ENCODE results near the gene DHRSX.
"Not testable (repeated sequence)": the region's sequence is repeated elsewhere in the genome, so short reads cannot be mapped to it uniquely, and the experiment has no call there.

GRCh38 chrX:2419418-2419817, 81.4 kb downstream of the DHRSX start:
- TF ChIP-seq POLR2A (IDR thresholded peaks at IDR 0.05), result not testable (repeated sequence)
- TF ChIP-seq, protein P1, sequence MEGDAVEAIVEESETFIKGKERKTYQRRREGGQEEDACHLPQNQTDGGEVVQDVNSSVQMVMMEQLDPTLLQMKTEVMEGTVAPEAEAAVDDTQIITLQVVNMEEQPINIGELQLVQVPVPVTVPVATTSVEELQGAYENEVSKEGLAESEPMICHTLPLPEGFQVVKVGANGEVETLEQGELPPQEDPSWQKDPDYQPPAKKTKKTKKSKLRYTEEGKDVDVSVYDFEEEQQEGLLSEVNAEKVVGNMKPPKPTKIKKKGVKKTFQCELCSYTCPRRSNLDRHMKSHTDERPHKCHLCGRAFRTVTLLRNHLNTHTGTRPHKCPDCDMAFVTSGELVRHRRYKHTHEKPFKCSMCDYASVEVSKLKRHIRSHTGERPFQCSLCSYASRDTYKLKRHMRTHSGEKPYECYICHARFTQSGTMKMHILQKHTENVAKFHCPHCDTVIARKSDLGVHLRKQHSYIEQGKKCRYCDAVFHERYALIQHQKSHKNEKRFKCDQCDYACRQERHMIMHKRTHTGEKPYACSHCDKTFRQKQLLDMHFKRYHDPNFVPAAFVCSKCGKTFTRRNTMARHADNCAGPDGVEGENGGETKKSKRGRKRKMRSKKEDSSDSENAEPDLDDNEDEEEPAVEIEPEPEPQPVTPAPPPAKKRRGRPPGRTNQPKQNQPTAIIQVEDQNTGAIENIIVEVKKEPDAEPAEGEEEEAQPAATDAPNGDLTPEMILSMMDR (IDR thresholded peaks at IDR 0.05), result not testable (repeated sequence)

All from heart left ventricle (tissue), 13 donors.